Middle frontal gyrus (tissue), 1 donor: ENCODE measurements around the gene VPS39.
"Not testable (repeated sequence)": the region's sequence is repeated elsewhere in the genome, so short reads cannot be mapped to it uniquely, and the experiment has no call there.

Experiments
- DNase-seq: peaks from one replicate; pipeline ENCODE4 v3.0.0-alpha.2; 2015; ENCODE audit warnings: low spot score; ENCODE audit errors: extremely low spot score

The VPS39 gene

DNA sequence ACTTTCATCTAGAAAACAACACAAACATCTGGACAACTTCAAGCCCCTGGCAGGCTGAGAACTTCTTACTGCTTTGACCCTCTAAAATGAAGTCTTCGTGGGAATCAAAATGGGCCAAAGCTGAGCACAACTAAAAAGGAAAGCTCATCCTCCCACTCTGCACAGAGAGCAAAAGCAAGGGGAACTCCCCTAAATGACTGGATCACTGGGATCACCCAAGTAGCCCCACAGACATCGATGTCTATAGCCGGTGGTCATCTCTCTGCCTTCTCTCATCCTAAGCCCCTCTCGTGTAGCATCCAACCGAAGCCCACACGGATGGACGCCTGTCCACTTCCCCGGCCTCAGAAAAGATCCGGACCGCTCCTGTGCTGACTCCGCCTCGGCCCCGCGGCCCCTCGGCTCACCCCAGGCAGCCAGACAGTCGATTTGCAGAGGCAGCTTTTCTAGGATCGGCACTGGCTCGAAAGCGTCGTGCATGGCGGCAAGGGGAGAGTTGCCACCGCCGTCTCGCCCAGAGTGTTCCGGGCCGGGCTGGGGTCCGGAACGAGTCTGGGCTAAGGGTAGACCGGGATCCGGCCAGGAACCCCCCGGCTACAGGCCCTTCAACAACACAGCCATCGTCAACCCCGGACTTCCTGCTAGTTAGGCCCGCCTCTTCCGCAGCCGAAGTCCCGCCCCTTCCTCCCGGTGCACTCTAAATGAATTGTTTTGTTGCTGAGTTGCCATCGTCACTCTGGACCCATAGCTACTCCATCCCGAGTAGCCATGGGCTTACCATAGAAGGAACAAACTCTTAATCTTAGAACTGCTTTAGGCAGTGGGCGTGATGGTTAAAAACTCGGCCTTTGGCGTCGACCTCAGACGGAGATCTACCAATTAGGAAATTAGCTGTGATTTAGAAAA, at the start of gene VPS39:
Gene VPS39, minus strand, starts transcription at position 631 of the 906 bp plus-strand sequence. Its CDS starts 151 bp downstream, at position 480.
- DNase-seq = peak; percentile 71

DNA sequence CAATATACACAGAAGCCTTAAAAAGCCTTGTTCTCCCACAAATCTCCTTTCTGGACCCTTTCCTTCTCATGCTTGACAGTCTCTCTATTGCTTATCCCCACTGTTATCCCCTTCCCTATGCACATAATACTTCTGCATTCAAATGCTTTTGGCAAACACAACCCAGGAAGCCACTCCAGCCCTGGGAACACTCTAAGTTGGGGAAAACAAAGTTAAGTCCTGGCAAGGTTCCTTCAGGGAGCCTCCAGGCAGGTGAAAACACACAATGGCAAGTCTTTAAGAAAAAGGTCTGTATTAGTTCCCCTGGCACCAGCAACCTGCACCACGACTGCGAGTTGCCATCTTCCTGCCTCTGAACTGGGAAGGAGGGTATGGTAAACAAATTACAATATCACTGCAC, 45.2 kb upstream of the VPS39 start:
- no peak for DNase-seq

DNA sequence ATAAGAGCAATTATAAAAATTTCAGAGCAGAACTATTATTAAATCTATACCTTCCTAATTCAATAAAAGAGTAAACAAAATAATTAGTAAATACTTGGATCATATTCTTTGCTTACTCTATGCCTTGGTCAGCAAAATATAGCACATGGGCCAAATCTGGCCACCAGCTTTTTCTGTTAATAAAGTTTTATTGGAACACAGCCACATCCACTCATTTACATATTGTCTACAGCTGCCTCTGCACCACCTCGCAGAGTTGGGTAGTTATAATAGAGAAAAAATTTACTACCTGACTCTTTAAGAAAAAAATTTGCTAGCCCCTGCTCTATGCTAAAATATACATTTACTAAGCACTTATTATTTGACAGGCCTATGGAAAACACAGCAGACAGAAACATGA, 32.7 kb upstream of the VPS39 start:
- no peak for DNase-seq

- no peak for DNase-seq
These were observed 31.6 kb upstream of the VPS39 start for GRCh38 chr15:42239528-42240182.

- DNase-seq = no peak
These were observed 25.0 kb upstream of the VPS39 start for GRCh38 chr15:42233107-42233506.

- DNase-seq = no peak
These were observed 24.5 kb upstream of the VPS39 start for GRCh38 chr15:42232606-42233005.

DNA sequence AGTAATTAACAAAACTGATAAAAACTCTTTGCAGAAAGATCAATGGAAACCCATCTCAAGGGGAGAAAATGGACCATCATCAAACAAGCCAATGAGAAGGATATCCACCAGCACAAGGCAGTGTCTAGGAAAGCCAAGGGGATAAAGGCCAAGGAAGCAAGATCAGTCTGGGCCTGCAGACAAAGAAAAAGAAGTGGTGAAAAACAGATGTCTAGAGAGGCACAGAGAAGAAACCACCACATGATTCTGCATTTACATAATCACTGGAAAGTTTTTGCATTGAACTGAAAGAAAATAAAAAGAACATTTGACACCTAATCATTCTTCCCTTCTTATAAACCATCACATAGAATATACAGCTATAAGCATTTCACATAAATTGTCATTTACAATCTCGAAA, 23.0 kb upstream of the VPS39 start:
- no peak for DNase-seq

DNA sequence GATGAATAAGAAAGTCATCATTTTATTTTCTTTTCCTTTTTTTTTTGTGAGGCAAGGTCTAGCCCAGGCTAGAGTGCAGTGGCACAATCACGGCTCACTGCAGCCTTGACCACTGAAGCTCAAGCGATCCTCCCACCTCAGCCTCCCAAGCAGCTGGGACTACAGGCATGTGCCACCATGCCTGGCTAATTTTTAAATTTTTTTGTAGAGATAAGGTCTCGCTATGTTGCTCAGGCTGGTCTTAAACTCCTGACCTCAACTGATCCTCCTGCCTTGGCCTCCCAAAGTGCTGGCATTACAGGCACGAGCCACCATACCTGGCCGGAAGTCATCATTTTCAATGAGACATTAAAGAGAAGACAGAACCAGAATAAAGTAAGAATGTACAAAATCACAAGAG, 20.9 kb upstream of the VPS39 start:
- not testable (repeated sequence) for DNase-seq

DNA sequence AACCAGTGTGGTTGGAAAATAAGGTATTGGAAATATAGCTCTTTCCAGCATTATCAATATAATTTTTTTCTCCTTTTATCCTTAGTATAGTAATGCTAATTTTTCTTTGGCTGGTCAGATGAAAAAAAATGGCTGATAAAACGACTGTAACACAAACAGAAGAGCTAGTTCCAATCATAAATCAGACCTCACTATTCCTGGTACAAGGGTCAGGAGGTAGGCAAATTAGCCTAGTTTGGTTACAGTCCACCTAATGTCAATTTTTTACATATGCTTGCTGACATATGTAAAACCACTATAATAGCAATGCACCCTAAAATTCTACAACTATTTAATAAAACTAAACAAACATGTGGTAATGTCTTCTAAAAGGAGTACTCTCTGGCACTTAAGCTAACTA, 19.9 kb upstream of the VPS39 start:
- no peak for DNase-seq

- no peak for DNase-seq
These were observed 18.5 kb upstream of the VPS39 start for GRCh38 chr15:42226648-42227047.

- DNase-seq = no peak
These were observed 12.1 kb upstream of the VPS39 start for GRCh38 chr15:42220216-42220615.

DNA sequence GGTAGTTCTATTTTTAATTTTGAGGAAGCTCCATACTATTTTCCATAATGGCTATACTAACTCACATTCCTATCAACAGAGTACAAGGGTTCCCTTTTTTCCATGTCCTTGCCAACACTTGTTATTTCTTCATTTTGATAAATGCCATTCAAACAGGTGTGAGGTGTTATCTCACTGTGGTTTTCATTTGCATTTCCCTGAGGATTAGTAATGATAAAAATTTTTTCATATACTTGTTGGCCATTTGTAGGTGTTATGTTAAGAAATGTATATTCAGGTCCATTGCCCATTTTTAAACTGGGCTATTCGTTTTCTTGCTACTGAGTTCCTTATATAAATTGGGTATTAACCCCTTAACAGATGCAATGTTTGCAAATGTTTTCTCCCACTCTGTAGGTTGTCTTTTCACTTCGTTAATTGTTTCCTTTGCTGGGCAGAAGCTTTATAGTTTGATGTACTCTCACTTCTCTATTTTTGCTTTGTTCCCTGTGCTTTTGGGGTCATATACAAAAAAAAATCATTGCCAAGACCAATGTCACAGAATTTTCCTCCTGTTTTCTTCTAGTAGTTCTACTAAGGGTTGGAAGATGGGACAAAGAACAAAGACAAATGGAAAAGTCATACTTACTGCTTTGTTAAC, 11.0 kb upstream of the VPS39 start:
- no peak for DNase-seq

DNA sequence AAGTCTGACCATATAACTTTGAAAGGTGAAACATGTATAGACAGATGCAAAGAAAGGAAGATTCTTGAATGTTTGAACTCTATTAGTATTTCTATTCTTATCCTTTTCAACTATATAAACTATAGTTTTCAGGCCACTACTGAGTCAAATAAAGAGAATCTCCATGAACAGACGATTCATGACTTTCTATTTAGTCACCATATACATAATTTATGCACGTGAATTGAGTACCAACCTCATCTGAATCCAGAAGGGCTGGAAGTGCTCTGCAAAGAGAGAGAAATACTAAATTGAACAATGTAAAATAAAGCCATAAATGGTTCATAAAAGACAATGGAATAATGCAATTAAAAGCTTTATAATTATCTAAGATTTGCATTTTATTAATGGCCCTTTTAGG, 9.5 kb upstream of the VPS39 start:
- DNase-seq = no peak

DNA sequence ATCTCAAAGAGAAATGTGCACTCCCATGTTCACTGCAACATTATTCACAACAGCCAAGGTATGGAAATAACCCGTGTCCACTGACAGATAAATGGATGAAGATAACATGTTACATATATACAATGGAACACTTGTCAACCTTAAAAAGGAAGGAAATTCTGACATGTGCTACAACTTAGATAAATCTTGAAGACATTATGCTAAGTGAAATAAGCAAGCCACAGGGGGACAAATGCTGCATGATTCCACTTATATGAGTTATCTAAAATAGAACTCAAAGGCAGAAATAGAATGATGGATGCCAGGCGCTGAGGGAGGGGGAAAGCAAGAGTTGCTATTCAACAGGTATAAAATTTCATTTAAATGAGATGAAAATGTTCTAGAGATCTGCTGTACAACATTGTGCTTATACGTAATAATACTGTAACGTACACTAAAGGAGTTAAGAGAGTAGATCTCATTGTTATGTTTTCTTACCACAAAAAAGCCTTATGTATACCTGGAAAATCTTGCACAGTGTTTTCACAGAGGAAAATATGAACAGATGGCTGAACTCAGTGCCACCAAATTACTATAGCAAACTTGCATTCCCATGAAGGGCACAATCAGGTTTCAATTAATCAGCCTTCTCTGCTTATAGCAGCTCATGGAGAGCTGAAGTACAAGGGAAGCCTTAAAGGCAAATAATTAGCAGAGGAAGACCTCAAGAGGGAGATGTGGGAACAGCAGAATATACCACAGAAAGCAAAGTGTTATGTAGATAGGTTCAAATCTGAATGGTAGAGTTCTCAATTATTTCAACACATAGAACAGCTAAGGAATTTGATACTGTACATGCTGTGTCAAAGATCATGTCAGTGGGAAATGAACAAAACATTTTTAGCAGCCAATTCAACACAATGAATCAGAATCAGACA, 8.1 kb upstream of the VPS39 start:
- DNase-seq = no peak

DNA sequence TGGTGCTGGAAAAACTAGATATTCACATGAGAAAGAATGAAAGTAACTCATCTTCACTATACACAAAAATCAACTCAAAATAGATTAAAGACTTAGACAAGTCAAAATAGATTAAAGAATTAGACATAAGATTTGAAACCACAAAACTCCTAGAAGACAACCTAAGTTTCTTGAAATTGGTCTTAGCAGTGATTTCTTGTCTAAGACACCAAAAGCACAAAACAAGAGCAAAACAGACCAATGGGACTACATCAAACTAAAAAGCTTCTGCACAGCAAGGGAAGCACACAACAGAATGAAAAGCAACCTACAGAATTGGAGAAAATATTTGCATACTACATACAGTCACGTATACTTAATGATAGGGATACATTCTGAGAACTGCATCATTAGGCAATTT, 6.5 kb upstream of the VPS39 start:
- DNase-seq = no peak

GRCh38 chr15:42213511-42213910, 5.4 kb upstream of the VPS39 start:
- DNase-seq = no peak

GRCh38 chr15:42210696-42211095, 2.6 kb upstream of the VPS39 start:
- no peak for DNase-seq

GRCh38 chr15:42206406-42206805, 1.7 kb downstream of the VPS39 start:
- DNase-seq = no peak

DNA sequence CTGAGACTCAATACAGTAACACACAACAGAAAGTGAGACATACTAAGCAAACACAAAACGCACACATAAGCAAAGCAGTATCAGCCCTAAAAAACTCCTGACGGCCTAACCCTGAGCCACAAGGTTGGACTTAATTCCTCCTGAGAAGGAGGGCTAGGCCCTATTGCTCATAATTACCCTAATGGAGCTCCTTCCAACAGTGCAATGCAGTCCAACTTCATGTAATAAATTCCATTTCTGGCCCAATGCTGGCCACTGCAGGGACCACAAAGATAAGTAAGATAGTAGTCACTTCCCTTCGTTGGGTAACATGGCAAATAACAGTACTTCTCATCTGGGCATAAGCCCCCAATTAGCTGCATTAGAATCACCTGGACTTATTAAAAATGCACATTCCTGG, 4.2 kb downstream of the VPS39 start:
- no peak for DNase-seq

GRCh38 chr15:42202653-42203052, 5.5 kb downstream of the VPS39 start:
- DNase-seq = no peak

DNA sequence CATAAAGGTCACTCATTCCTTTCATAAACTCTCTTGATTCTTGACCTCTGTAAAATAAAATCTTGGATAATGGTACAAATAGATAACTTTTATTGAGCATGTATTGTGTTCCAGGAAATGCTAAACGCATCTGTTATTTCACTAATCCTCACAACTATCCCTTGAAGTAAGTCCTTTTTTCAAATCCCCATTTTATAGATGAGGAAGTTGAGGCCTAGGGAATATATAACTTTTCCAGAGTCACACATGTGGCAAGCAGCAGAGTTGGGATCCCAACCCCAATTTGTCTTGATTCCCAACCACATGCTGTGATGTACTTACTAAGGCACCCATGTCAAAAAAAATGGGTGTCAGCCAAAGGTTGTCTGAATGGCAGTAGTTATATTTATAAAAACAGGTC, 6.3 kb downstream of the VPS39 start:
- no peak for DNase-seq
